RWPE1 (cell line): ENCODE results near the gene PTPRF.
A peak's percentile ranks its signal among the peaks of the same experiment; 100 is the strongest.
"Not testable (repeated sequence)": the region's sequence is repeated elsewhere in the genome, so short reads cannot be mapped to it uniquely, and the experiment has no call there.

ENCODE experiments used
- CTCF ChIA-PET: fragments of 350-600 bp; sonication (Branson Sonifier 250); formaldehyde crosslinking; extraction: SDS; loops from one replicate; lab custom pipeline; 2021; lab: Yijun Ruan, JAX
- POLR2A ChIA-PET: fragments of 400-600 bp; formaldehyde crosslinking; extraction: SDS; loops from one replicate; lab custom pipeline; 2020; ENCODE audit warnings: antibody characterized with exemption; ENCODE audit not compliant: low non-redundant PET; lab: Yijun Ruan, JAX
- DNase-seq: peaks from one replicate; pipeline ENCODE4 v3.0.0; 2012; ENCODE audit warnings: low spot score
- H3K27ac ChIP-seq: fragments of 450-650 bp; 2 replicates; pipeline ENCODE4 v1.5.1; 2017
- TF ChIP-seq, protein P1 (sequence below): fragments of 450-650 bp; conservative IDR thresholded peaks from 2 replicates; pipeline ENCODE4 v1.5.1; 2017; ENCODE audit warnings: low read depth, mild to moderate bottlenecking

The PTPRF gene

DNA sequence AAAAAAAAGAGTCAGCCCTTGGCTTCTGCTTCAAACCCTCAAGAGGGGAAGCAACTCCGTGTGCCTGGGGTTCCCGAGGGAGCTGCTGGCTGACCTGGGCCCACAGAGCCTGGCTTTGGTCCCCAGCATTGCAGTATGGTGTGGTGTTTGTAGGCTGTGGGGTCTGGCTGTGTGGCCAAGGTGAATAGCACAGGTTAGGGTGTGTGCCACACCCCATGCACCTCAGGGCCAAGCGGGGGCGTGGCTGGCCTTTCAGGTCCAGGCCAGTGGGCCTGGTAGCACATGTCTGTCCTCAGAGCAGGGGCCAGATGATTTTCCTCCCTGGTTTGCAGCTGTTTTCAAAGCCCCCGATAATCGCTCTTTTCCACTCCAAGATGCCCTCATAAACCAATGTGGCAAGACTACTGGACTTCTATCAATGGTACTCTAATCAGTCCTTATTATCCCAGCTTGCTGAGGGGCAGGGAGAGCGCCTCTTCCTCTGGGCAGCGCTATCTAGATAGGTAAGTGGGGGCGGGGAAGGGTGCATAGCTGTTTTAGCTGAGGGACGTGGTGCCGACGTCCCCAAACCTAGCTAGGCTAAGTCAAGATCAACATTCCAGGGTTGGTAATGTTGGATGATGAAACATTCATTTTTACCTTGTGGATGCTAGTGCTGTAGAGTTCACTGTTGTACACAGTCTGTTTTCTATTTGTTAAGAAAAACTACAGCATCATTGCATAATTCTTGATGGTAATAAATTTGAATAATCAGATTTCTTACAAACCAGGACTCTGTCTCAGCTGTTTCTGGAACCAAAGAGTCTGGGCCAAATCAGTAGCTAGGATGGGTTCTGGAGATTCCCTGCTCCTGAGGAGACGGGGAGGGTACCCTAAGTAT lies 92.5 kb downstream of the PTPRF start:
- ChIA-PET CTCF (no interaction called here), POLR2A (no interaction called here)
- no peak for DNase-seq
- H3K27ac ChIP-seq, result peak overlapping the region; percentile 44
- TF ChIP-seq, protein P1, sequence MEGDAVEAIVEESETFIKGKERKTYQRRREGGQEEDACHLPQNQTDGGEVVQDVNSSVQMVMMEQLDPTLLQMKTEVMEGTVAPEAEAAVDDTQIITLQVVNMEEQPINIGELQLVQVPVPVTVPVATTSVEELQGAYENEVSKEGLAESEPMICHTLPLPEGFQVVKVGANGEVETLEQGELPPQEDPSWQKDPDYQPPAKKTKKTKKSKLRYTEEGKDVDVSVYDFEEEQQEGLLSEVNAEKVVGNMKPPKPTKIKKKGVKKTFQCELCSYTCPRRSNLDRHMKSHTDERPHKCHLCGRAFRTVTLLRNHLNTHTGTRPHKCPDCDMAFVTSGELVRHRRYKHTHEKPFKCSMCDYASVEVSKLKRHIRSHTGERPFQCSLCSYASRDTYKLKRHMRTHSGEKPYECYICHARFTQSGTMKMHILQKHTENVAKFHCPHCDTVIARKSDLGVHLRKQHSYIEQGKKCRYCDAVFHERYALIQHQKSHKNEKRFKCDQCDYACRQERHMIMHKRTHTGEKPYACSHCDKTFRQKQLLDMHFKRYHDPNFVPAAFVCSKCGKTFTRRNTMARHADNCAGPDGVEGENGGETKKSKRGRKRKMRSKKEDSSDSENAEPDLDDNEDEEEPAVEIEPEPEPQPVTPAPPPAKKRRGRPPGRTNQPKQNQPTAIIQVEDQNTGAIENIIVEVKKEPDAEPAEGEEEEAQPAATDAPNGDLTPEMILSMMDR, result no peak

- H3K27ac ChIP-seq, result peak overlapping the region; percentile 44
- DNase-seq, result no peak
- CTCF ChIA-PET, result no interaction called here
- POLR2A ChIA-PET, result no interaction called here
- TF ChIP-seq, protein P1, result no peak
These were observed 94.5 kb downstream of the PTPRF start for GRCh38 chr1:43625063-43625780.

GRCh38 chr1:43632135-43632670 lies 101.5 kb downstream of the PTPRF start:
- CTCF ChIA-PET, result no interaction called here

DNA sequence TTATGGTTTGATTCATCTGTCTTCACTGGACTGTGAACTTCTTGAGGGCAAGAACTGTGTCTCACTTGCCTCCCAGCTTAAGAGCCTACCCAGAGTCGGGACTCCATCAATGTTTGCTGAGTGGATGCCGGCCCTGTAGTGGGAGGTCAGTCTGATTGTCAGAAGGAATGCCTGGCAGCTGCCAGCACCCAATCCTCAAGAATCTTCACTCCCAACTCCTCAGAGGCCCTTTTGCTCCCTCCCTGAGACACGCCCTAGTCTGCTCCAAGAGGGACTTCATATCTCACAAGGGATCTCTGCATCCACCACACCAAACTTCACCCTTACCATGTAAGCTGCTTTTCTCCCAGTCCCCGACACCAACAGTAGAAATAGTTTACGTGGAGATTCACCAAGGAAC lies 104.0 kb downstream of the PTPRF start:
- H3K27ac ChIP-seq, result peak overlapping the region; percentile 4; the same call in 1 of the 2 replicates
- TF ChIP-seq, protein P1, result no peak
- ChIA-PET CTCF (no interaction called here), POLR2A (interaction anchor here (0.5 to 1.3 kb wide), 2 partner anchors 16 to 721 kb away, joined by 3 read pairs; partner anchors contain the start of gene KDM4A)
- no peak for DNase-seq

More at GRCh38 chr1:43632135-43632670, 101.5 kb downstream of the PTPRF start:
- TF ChIP-seq, protein P1, result no peak
- H3K27ac ChIP-seq, result no peak overlapping the region
- POLR2A ChIA-PET, result no interaction called here
- DNase-seq, result no peak

- DNase-seq, result no peak
- TF ChIP-seq, protein P1, result no peak
- H3K27ac ChIP-seq, result no peak overlapping the region
- CTCF ChIA-PET, result interaction anchor here (0.6 kb wide), 2 partner anchors 101 to 278 kb away, joined by 3 to 4 read pairs; no protein-coding TSS in a partner anchor
- POLR2A ChIA-PET, result interaction anchor here (0.9 kb wide), 1 partner anchor 14 kb away, joined by 4 read pairs; the partner anchor contains the start of gene KDM4A
These were observed 105.4 kb downstream of the PTPRF start for GRCh38 chr1:43636006-43636641.

DNA sequence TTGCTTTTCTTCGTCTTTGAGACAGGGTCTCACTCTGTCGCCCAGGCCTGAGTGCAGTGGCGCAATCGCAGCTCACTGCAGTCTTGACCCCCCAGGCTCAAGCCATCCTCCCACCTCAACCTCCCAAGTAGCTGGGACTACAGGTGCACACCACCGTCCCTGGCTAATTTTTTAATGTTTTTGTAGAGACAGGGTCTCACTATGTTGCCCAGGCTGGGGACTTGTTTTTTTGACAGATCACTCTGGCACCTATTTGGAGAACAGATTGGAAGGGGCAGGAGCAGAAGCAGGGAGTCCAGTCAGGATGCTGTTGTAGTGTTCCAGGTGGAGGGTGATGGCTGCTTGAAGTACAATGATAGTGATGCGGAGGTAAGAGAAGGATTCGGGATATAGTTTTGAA lies 106.6 kb downstream of the PTPRF start:
- TF ChIP-seq, protein P1, result no peak
- CTCF ChIA-PET, result no interaction called here
- H3K27ac ChIP-seq, result no peak overlapping the region
- no peak for DNase-seq
- POLR2A ChIA-PET, result no interaction called here

- CTCF ChIA-PET, result interaction anchor here (0.7 kb wide), 1 partner anchor 41 kb away, joined by 3 read pairs; no protein-coding TSS in a partner anchor
- POLR2A ChIA-PET, H3K27ac ChIP-seq, DNase-seq: not testable (repeated sequence)
These were observed 107.7 kb downstream of the PTPRF start for GRCh38 chr1:43638381-43638780.
